Right ventricle myocardium inferior (tissue), 1 donor: Measurements from ENCODE around the gene CFAP100. TPM values are rescaled to one million over a fixed set of nuclear protein-coding genes. Genes with fewer than 3 reads are reported as not detected.

Experiments
- ATAC-seq: fragments of 200-7000 bp; cut with Tn5 transposase; one replicate; pipeline ENCODE4 v1.9.1; 2020; ENCODE audit warnings: mild to moderate bottlenecking, moderate library complexity
- DNase-seq: peaks from one replicate; pipeline ENCODE4 v3.0.0; 2021; ENCODE audit errors: missing footprints
- intact Hi-C: fragments of 100-400 bp; cut with DNase I; formaldehyde crosslinking; loops from one replicate; pipeline ENCODE4 v1.11.0; 2022
- total RNA-seq: library from RNA; stranded (reverse); fragmentation: NEBNext Ultra II Directional; extraction: Animal tissue kit (Norgen Biotek cat#: 25700); gene quantifications from one replicate; pipeline ENCODE4 v1.2.1, GENCODE V29; 2021
- donor health status: DM: no; HTN: yes; CAD: no; lungs with severe emphysema.

CFAP100 gene
- total RNA-seq, 1 donor from 2014 or later: not detected

DNA sequence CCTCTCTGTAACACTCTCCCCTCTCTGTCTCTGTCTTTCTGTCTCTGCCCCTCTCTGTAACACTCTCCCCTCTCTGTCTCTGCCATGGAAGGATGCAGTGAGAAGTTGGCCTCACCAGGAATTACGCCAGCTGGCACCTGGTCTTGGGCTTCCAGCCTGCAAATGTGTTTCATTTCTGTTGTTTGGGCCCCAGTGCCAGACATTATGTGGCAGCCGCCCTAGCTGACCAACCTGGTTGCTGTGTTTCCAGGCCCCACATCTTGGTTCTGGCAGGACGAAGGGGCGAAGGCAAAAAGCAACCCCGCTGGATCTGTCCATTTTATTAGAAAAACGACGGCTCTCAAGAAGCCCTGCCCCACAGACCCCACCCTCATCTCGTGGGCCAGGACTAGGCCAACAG, 86.2 kb downstream of the CFAP100 start:
- ATAC-seq (no peak), DNase-seq (no peak)
- intact Hi-C loops: no loop called here

DNA sequence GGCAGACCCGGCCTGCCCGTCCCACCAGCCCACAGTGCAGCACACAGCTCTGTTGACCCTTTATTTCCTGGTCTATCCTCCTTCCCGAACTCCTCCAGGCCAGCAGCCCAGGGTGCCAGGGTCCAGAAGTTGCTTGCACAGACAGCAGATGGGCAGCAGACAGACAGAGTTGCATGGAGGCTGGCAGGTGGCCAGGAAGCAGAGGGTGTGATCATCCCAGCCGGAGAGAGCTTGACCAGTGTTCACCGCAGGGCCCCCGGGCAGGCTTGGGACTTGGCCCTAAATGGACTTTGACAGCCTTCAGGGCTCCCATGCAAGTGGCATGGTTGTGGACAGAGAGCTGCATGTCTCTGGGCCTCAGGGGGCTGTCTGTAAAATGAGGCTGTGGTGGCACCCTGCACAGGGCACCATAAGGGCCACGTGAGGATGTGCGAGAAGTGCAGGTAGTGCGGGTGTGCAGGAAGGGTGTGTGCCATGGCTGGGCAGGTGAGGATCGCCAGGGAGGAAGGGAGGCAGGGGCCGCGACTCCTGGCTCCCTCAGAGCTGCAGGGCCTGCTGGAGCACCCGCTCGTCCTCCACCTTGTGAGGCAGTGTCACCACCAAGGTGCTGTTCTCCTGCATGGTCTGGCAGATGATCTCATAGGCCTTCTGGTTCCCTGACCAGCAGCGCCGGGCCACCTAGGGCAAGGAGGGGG, 87.2 kb downstream of the CFAP100 start:
- intact Hi-C loops: no loop called here
- DNase-seq (no peak), ATAC-seq (no peak)

DNA sequence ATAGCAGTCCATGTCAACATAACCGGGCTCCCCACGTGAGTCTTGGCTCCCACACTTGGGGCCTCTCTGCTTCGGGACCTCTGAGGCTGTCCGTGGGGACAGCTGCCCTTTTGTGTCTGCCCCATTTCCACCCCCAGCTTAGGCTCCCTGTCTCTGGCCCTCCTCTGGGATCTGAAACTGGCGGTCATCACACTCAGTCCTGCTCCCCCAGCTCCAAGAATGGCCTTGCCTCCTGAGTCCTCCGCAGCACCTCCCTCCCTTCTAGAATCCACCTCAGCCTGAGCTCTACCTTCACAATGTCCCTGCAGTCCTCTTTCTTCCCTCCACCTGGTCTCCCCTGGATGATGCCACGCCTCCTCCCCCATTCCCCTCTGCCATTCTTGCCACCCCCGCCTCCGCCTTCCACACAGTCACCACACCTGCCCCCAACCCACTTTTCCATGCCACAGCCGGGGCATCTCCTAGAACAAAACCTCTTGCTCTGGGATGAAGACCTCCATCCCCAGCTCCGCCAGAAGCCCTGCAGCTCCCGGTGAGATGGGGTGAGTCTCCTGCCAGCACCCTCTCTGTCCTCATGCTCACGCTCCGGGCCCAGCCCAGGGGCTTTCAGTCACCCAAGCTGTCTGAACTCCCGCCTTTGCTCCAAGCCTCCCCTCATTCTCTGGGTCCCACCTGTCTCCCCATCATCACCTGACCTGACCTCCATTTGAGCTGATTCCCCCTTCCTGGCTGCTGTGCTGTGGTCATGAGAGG, 88.0 kb downstream of the CFAP100 start:
- intact Hi-C loops: no loop called here
- ATAC-seq: no peak
- no peak for DNase-seq

DNA sequence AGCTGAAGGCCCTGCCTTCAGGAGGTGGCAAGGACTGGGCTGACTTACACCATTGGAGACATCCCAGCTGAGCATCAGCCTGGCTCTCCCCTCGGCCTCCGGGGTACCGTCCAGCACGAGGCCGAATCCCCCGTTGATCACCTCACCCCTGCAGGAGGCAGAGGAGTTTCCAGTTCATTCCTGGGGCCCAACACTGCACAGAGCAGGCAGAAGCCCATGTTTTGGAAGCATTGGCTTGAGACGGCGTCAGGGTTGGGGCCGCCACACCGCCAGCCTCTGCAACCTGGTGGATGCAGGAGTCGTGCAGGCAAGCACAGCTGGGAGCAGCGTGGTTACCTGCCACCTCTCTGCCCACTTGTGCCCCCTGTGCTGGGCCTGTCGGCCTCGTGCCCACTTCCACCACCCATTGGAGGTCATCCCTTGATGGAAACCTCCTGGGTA, 88.6 kb downstream of the CFAP100 start:
- intact Hi-C loops: no loop called here
- no peak for DNase-seq
- ATAC-seq: no peak

DNA sequence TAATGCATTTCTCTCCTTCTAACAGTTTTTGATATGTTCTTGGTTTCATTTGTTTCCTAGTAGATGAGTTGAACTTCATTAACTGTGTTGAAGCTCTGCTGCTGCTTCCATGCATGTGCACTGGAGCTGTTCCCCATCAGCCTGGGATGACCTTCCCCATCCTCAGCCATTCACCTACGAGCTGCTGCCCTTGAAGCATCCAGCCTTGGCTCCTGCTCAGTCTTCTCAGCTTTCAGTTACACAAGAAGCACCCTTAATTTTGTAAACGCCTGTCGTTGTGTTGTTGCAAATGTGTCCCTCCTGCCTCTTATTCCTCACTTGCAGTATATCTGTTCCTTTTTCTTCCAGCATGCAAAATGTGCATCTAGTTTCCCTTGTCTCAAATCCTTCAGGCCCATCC, 89.4 kb downstream of the CFAP100 start:
- no peak for ATAC-seq
- intact Hi-C loops: no loop called here

DNA sequence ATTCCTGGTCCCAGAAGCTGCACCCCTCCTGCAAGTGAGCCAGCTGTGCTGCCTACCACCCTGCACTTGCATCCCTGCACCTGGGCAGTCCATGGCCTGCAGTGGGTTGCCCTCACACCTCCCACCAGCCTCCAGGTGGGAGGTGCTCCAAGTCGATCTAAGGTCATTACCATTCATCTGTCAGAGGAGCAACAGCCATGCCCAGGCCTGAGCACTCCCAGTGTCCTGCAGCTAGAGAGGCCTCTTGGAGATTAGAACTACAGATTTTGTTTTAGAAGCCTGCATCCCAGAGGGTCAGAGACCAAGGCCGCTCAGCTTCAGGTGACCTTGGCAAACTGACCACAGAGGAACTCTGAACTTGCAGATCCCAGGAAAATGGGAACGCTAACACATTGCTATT, 90.0 kb downstream of the CFAP100 start:
- ATAC-seq (no peak), DNase-seq (no peak)
- intact Hi-C loops: no loop called here

More for the DNA sequence above, 89.4 kb downstream of the CFAP100 start:
- DNase-seq: no peak

DNA sequence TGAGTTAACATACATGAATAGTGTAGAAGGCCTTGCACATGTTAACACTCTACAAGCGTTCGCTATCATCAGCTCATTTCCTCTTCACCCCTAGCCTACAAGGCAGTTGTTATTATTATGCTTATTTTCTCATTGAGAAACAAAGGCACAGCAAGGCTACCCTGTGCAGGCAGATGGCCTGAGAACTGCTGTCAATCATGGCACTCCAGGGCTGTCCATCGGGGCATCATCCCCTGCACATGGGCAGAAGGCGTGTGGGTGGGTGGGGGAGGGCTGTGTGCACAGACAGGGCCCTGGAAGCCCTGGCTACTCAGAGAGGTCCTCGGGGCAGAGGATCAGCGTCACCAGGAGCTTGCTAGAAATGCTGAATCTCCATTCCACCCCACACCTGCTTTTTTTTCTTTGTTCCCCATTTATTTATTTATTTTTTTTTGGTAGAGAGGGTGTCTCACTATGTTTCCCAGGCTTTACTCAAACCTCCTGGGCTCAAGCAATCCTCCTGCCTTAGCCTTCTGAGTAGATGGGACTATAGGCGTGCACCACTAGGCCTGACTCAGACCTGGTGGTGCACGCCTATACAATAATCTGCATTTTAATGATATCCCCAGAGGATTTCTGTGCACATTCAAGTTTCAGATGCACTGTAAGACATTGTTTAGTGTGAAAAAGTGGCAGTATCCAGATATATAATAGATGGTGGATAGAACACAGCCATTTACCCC, 90.6 kb downstream of the CFAP100 start:
- DNase-seq: no peak
- ATAC-seq: no peak

DNA sequence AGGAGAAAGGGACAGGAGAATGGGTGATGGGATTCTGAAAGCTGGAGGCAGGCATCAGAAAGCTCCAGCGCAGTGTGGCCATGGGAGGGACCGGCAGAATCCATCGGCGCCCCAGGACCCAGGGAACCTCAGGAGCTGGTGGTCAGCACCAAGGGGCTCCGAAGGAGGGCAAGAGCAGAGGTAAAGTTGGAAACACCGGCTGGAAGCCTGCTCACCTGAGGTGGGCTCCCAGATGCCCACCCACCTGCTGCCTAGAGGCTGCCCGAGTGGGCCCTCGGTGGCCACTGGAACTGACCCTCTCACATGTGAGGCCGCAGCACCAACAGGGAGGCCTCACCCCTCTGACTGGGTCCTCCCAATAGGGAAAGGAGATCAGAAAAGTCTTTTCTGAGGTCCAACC, 91.2 kb downstream of the CFAP100 start:
- no peak for DNase-seq
- intact Hi-C loops: no loop called here
- no peak for ATAC-seq

More for the DNA sequence above, 90.6 kb downstream of the CFAP100 start:
- intact Hi-C loops: no loop called here

Other genes starting within 250 kb of the CFAP100 start
- gene ALDH1L1, start 214.3 kb upstream of the CFAP100 start, total RNA-seq: 23.1 TPM
- gene KLF15, start 37.5 kb upstream of the CFAP100 start, total RNA-seq: 33.0 TPM
- gene ZXDC, start 81.0 kb downstream of the CFAP100 start, total RNA-seq: 15.9 TPM
- not detected for gene UROC1, start 122.9 kb downstream of the CFAP100 start, total RNA-seq
- gene CHST13, start 129.2 kb downstream of the CFAP100 start, total RNA-seq: 0.60 TPM
- not detected for gene C3orf22, start 164.0 kb downstream of the CFAP100 start, total RNA-seq